ENCODE data around the gene HILPDA.

Gene HILPDA

DNA sequence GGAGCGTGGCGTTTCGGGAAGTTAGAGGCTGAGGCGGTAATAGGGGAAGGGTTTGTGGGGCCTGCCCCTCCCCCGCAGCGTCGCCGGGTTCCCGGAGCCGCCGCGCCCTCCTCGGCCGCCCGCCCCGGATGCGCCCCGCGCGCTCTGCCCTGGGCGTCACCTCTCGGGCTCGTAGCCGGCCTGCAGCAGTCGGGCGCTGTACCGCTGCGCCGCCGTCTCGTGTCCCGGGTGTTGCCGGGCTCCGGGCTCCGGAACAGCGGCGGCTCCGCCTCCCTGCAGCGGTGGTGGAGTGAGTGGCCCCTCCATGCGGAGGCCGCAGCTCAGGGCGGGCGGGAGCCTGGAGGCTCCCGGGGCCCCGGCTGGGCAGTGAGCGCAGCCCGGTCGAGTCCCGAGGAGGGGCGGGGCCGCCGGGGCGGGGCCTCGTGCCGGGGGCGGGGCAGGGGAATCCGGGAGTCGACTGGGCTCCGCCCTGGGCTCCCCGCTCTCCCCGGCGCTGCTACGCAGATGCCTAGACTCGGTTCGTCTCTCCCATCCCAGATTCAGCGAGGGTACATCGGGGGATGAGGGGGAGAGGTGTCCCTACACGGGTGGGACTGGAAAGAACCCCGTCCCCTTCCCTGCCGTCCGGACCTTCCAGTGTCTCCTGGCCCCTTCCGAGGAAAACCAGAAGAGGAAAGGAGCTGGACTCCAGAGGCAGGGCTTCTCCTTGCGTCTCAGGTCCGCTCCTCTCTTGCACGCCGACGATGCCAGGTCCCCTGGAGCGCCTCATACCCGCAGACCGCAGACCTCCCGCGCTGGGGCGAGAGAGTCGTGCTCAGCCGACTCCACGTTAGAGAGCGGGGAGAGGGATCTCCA is 45.9 kb upstream of the HILPDA start, which contains the start of gene IMPDH1:
Gene IMPDH1, minus strand, starts transcription at position 387 of the 855 bp plus-strand sequence. Its CDS starts 81 bp downstream, at position 306.
- Mint-ChIP-seq H3K36me3 (ENCODE audit: low read depth) (no peaks in the 10 kb centered on the region), H3K9me3 (peaks cover 17% of the 10 kb centered on the region), H3K4me3 (peak within 1 kb of the TSS; percentile 90), H3K27me3 (ENCODE audit: low read depth, poor library complexity) (peaks cover 73% of the 10 kb centered on the region), H3K4me1 (peaks cover 29% of the 10 kb centered on the region), H3K27ac (no peak within 1 kb of the TSS)
- no peak for TF ChIP-seq CTCF (IDR thresholded peaks at IDR 0.05)
- DNase-seq = peak; percentile 96

- no peak overlapping the region for H3K27ac Mint-ChIP-seq
- H3K36me3 Mint-ChIP-seq (ENCODE audit: low read depth) = no peaks in the 10 kb centered on the region
- no peak for DNase-seq
- H3K9me3 Mint-ChIP-seq = peaks cover 17% of the 10 kb centered on the region
- peaks cover 26% of the 10 kb centered on the region for H3K4me1 Mint-ChIP-seq
- peaks cover 73% of the 10 kb centered on the region for H3K27me3 Mint-ChIP-seq (ENCODE audit: low read depth, poor library complexity)
- peak overlapping the region; percentile 90 for H3K4me3 Mint-ChIP-seq
- no peak for TF ChIP-seq CTCF (IDR thresholded peaks at IDR 0.05)
Measured at GRCh38 chr7:128410451-128410753, 45.3 kb upstream of the HILPDA start.

- H3K9me3 Mint-ChIP-seq = peaks cover 17% of the 10 kb centered on the region
- H3K27me3 Mint-ChIP-seq (ENCODE audit: low read depth, poor library complexity) = peaks cover 60% of the 10 kb centered on the region
- DNase-seq = no peak
- peaks cover 2% of the 10 kb centered on the region for H3K4me1 Mint-ChIP-seq
- no peaks in the 10 kb centered on the region for H3K36me3 Mint-ChIP-seq (ENCODE audit: low read depth)
- no peak overlapping the region for H3K4me3 Mint-ChIP-seq
- no peak overlapping the region for H3K27ac Mint-ChIP-seq
- TF ChIP-seq CTCF (IDR thresholded peaks at IDR 0.05) = no peak
Measured at GRCh38 chr7:128415217-128415785, 40.4 kb upstream of the HILPDA start.

DNA sequence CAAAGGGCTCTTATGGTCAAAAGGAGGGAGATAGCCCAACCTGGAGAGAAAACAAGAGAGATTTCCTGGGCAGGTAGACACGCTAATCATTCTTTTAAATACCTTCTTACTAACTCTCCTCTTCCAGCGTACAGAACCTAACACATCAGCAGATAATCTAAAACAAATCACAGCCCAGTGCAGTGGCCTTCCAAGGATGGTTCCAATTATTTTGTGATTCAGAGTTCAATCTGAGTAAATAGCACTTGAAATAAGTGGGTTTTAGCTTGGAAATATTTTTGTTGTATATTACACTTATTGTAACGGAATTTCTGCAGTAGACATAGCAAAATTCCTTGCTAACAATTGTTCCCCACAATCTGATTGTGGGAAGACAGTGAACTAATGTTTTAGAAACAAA is 38.6 kb upstream of the HILPDA start:
- peaks cover 49% of the 10 kb centered on the region for H3K27me3 Mint-ChIP-seq (ENCODE audit: low read depth, poor library complexity)
- no peak overlapping the region for H3K27ac Mint-ChIP-seq
- no peak for DNase-seq
- H3K4me3 Mint-ChIP-seq = no peak overlapping the region
- H3K36me3 Mint-ChIP-seq (ENCODE audit: low read depth) = no peaks in the 10 kb centered on the region
- no peak for TF ChIP-seq CTCF (IDR thresholded peaks at IDR 0.05)
- peaks cover 15% of the 10 kb centered on the region for H3K9me3 Mint-ChIP-seq
- no peaks in the 10 kb centered on the region for H3K4me1 Mint-ChIP-seq

DNA sequence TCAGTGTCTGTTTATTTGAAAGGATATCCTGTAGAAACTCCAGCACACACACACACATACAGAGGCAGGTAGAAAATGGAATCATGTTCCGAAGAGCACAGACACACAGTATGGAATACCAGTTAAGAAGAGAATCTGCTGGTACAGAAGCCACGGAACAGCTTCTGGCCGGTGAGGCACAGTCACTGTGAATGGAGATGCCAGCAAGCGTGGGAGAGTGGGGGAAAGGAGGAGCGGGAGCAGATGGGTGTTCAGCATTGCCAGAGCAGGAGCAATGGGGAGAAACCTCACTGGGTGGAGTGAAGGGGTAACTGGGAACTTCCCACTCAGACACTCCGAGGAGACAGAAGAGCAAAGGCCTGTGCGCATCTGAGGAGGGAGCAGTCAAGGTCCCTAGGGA is 36.4 kb upstream of the HILPDA start:
- peak overlapping the region; percentile 29 for H3K27ac Mint-ChIP-seq
- DNase-seq = no peak
- no peaks in the 10 kb centered on the region for H3K4me1 Mint-ChIP-seq
- TF ChIP-seq CTCF (IDR thresholded peaks at IDR 0.05) = no peak
- peaks cover 34% of the 10 kb centered on the region for H3K27me3 Mint-ChIP-seq (ENCODE audit: low read depth, poor library complexity)
- no peaks in the 10 kb centered on the region for H3K36me3 Mint-ChIP-seq (ENCODE audit: low read depth)
- H3K4me3 Mint-ChIP-seq = no peak overlapping the region
- H3K9me3 Mint-ChIP-seq = no peaks in the 10 kb centered on the region

DNA sequence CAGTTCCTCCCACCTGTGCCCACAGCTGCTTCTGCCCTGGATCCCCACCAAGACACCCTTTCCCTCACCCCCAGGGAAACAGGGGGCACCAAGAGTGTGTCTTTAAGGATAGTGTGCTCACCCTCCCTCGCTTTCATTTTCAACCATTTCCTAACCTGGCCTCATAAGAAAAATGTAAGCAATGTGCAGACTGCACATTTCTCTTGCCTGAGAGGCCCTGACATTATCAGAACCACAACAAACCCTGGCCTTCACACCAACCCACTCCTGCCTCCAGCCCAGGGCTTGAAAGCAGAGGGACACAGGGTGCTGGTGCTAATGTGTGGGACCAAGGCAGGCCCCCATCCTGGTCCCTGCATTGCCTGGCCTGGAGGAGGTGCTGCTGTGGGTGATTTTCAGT is 34.9 kb upstream of the HILPDA start:
- Mint-ChIP-seq H3K27ac (no peak overlapping the region), H3K36me3 (ENCODE audit: low read depth) (no peaks in the 10 kb centered on the region), H3K4me3 (no peak overlapping the region), H3K27me3 (ENCODE audit: low read depth, poor library complexity) (peaks cover 29% of the 10 kb centered on the region), H3K9me3 (no peaks in the 10 kb centered on the region), H3K4me1 (no peaks in the 10 kb centered on the region)
- DNase-seq = no peak
- TF ChIP-seq CTCF (IDR thresholded peaks at IDR 0.05) = no peak

Data from nephron progenitor cell (in vitro differentiated cells).